ENCODE results near the gene FAIM2. TPM values are rescaled to one million over a fixed set of nuclear protein-coding genes. Genes with fewer than 3 reads are reported as not detected.

Gene FAIM2
- total and polyA plus RNA-seq, 9 of the 15 experiments (the other 6 are each of a cell fraction or from before 2014, with no cell fraction given): 0.01 to 0.10 TPM; not detected in 7

DNA sequence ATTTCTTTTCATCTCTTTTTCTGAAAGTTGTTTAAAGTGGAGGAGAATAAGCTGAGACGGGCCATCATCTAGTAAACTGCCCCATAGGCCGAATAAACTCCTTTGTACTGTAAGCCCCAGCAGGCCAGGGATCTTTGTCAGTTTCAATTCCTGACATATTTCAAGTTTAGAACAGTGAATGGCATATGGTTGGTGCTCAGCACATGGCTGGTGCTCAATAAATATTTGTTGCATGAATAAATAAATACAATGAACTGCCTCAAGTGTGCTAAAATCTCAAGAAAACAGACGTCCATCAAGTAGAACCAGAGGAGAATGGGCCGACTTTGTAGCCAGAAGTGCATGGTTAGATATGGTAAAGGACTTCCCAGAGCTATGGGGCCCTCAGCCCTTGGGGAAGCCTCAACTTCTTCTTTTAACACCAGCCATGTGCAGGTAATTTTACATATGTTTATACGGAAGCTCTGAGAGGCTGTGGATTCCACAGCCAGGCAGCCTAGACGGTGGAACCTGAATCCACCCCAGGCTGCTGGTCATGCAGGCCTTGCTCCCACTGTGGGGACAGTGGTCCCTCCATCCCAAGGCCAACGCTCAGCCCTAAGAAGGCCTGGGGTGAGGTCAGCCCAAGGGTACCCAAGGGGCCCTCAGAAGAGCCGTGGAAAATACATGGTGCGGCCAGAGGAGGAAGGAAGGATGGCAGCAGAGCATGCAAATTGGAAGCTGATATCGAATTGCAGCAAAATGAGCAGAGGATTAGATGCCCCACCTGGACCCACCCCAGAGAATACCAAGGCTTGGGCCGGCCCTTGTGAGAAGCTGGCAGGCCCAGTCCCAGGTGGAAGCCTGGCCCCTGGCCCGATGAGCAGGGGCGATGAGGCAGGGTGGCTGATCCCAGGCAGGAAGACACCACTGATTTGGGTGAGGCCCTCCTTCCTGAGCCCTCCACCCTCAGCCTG lies 38.1 kb upstream of the FAIM2 start (continued):
- TF ChIP-seq, protein P1, sequence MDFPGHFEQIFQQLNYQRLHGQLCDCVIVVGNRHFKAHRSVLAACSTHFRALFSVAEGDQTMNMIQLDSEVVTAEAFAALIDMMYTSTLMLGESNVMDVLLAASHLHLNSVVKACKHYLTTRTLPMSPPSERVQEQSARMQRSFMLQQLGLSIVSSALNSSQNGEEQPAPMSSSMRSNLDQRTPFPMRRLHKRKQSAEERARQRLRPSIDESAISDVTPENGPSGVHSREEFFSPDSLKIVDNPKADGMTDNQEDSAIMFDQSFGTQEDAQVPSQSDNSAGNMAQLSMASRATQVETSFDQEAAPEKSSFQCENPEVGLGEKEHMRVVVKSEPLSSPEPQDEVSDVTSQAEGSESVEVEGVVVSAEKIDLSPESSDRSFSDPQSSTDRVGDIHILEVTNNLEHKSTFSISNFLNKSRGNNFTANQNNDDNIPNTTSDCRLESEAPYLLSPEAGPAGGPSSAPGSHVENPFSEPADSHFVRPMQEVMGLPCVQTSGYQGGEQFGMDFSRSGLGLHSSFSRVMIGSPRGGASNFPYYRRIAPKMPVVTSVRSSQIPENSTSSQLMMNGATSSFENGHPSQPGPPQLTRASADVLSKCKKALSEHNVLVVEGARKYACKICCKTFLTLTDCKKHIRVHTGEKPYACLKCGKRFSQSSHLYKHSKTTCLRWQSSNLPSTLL (IDR thresholded peaks at IDR 0.05): no peak
- TF ChIP-seq TCF7L2 (IDR thresholded peaks at IDR 0.05; ENCODE audit: low read depth, low read length): no peak
- TF ChIP-seq ZNF133 (CRISPR knock-in tag; IDR thresholded peaks at IDR 0.05): no peak
- TF ChIP-seq, protein P2, sequence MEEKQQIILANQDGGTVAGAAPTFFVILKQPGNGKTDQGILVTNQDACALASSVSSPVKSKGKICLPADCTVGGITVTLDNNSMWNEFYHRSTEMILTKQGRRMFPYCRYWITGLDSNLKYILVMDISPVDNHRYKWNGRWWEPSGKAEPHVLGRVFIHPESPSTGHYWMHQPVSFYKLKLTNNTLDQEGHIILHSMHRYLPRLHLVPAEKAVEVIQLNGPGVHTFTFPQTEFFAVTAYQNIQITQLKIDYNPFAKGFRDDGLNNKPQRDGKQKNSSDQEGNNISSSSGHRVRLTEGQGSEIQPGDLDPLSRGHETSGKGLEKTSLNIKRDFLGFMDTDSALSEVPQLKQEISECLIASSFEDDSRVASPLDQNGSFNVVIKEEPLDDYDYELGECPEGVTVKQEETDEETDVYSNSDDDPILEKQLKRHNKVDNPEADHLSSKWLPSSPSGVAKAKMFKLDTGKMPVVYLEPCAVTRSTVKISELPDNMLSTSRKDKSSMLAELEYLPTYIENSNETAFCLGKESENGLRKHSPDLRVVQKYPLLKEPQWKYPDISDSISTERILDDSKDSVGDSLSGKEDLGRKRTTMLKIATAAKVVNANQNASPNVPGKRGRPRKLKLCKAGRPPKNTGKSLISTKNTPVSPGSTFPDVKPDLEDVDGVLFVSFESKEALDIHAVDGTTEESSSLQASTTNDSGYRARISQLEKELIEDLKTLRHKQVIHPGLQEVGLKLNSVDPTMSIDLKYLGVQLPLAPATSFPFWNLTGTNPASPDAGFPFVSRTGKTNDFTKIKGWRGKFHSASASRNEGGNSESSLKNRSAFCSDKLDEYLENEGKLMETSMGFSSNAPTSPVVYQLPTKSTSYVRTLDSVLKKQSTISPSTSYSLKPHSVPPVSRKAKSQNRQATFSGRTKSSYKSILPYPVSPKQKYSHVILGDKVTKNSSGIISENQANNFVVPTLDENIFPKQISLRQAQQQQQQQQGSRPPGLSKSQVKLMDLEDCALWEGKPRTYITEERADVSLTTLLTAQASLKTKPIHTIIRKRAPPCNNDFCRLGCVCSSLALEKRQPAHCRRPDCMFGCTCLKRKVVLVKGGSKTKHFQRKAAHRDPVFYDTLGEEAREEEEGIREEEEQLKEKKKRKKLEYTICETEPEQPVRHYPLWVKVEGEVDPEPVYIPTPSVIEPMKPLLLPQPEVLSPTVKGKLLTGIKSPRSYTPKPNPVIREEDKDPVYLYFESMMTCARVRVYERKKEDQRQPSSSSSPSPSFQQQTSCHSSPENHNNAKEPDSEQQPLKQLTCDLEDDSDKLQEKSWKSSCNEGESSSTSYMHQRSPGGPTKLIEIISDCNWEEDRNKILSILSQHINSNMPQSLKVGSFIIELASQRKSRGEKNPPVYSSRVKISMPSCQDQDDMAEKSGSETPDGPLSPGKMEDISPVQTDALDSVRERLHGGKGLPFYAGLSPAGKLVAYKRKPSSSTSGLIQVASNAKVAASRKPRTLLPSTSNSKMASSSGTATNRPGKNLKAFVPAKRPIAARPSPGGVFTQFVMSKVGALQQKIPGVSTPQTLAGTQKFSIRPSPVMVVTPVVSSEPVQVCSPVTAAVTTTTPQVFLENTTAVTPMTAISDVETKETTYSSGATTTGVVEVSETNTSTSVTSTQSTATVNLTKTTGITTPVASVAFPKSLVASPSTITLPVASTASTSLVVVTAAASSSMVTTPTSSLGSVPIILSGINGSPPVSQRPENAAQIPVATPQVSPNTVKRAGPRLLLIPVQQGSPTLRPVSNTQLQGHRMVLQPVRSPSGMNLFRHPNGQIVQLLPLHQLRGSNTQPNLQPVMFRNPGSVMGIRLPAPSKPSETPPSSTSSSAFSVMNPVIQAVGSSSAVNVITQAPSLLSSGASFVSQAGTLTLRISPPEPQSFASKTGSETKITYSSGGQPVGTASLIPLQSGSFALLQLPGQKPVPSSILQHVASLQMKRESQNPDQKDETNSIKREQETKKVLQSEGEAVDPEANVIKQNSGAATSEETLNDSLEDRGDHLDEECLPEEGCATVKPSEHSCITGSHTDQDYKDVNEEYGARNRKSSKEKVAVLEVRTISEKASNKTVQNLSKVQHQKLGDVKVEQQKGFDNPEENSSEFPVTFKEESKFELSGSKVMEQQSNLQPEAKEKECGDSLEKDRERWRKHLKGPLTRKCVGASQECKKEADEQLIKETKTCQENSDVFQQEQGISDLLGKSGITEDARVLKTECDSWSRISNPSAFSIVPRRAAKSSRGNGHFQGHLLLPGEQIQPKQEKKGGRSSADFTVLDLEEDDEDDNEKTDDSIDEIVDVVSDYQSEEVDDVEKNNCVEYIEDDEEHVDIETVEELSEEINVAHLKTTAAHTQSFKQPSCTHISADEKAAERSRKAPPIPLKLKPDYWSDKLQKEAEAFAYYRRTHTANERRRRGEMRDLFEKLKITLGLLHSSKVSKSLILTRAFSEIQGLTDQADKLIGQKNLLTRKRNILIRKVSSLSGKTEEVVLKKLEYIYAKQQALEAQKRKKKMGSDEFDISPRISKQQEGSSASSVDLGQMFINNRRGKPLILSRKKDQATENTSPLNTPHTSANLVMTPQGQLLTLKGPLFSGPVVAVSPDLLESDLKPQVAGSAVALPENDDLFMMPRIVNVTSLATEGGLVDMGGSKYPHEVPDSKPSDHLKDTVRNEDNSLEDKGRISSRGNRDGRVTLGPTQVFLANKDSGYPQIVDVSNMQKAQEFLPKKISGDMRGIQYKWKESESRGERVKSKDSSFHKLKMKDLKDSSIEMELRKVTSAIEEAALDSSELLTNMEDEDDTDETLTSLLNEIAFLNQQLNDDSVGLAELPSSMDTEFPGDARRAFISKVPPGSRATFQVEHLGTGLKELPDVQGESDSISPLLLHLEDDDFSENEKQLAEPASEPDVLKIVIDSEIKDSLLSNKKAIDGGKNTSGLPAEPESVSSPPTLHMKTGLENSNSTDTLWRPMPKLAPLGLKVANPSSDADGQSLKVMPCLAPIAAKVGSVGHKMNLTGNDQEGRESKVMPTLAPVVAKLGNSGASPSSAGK (IDR thresholded peaks at IDR 0.05): no peak
- TF ChIP-seq LEF1 (IDR thresholded peaks at IDR 0.05): no peak
- TF ChIP-seq SUPT5H (IDR thresholded peaks at IDR 0.05): no peak
- TF ChIP-seq KDM5B (IDR thresholded peaks at IDR 0.05; ENCODE audit: insufficient replicate concordance, low read depth, low read length): no peak
